HG03432 (cell line): ENCODE data around the gene AMMECR1.

Experiments
- ATAC-seq: cut with Tn5 transposase; IDR thresholded peaks from one replicate; pipeline ENCODE4 v1.9.1; 2021; ENCODE audit warnings: mild to moderate bottlenecking, moderate library complexity; ENCODE audit not compliant: unreplicated experiment

The AMMECR1 gene

GRCh38 chrX:110214684-110215083 is 103.2 kb downstream of the AMMECR1 start:
- no peak for ATAC-seq

- no peak for ATAC-seq
Observed at GRCh38 chrX:110213183-110213582, 104.7 kb downstream of the AMMECR1 start.

GRCh38 chrX:110212299-110212698 is 105.6 kb downstream of the AMMECR1 start:
- no peak for ATAC-seq

- no peak for ATAC-seq
Observed at GRCh38 chrX:110211340-110211739, 106.5 kb downstream of the AMMECR1 start.

- ATAC-seq = no peak
Observed at GRCh38 chrX:110210417-110211139, 107.3 kb downstream of the AMMECR1 start.

GRCh38 chrX:110208092-110208491 is 109.8 kb downstream of the AMMECR1 start:
- no peak for ATAC-seq

GRCh38 chrX:110204986-110205385 is 112.9 kb downstream of the AMMECR1 start:
- no peak for ATAC-seq

GRCh38 chrX:110201799-110202198 is 116.1 kb downstream of the AMMECR1 start:
- no peak for ATAC-seq

GRCh38 chrX:110194977-110195376 is 122.9 kb downstream of the AMMECR1 start:
- ATAC-seq = no peak

- no peak for ATAC-seq
Observed at GRCh38 chrX:110192516-110192915, 125.4 kb downstream of the AMMECR1 start.

GRCh38 chrX:110188701-110189558 is 129.0 kb downstream of the AMMECR1 start:
- no peak for ATAC-seq

GRCh38 chrX:110183314-110183713 is 134.6 kb downstream of the AMMECR1 start:
- ATAC-seq = no peak

GRCh38 chrX:110182865-110183264 is 135.0 kb downstream of the AMMECR1 start:
- no peak for ATAC-seq

GRCh38 chrX:110182362-110182761 is 135.5 kb downstream of the AMMECR1 start:
- ATAC-seq = no peak

- no peak for ATAC-seq
Observed at GRCh38 chrX:110181459-110182137, 136.3 kb downstream of the AMMECR1 start.

GRCh38 chrX:110180928-110181310 is 137.0 kb downstream of the AMMECR1 start:
- ATAC-seq = peak; percentile 92

GRCh38 chrX:110180176-110180927 is 137.5 kb downstream of the AMMECR1 start:
- ATAC-seq = peak; percentile 33

GRCh38 chrX:110178179-110178865 is 139.6 kb downstream of the AMMECR1 start:
- no peak for ATAC-seq

- no peak for ATAC-seq
Observed at GRCh38 chrX:110175696-110176095, 142.2 kb downstream of the AMMECR1 start.

GRCh38 chrX:110175146-110175545 is 142.7 kb downstream of the AMMECR1 start:
- no peak for ATAC-seq
